IPS-18c (cell line): ENCODE results near the gene MOB3B.

Experiments used
- H3K4me3 ChIP-seq: 2 replicates; pipeline ENCODE4 v1.7.0; 2013; ENCODE audit warnings: low read depth, mild to moderate bottlenecking, low read length, moderate library complexity; ENCODE audit not compliant: insufficient read depth
- H3K9me3 ChIP-seq: one replicate; pipeline ENCODE4 v1.6.1; 2013; ENCODE audit warnings: mild to moderate bottlenecking, low read length, moderate library complexity; ENCODE audit not compliant: control insufficient read depth, insufficient read depth

The MOB3B gene

GRCh38 chr9:27379311-27380251 is 150.0 kb downstream of the MOB3B start:
- Histone ChIP-seq H3K9me3 (no peaks in the 10 kb centered on the region), H3K4me3 (no peak overlapping the region)

- Histone ChIP-seq H3K4me3 (no peak overlapping the region), H3K9me3 (no peaks in the 10 kb centered on the region)
These were observed 151.7 kb downstream of the MOB3B start for GRCh38 chr9:27377811-27378456.

- H3K9me3 ChIP-seq, result no peaks in the 10 kb centered on the region
- no peak overlapping the region for H3K4me3 ChIP-seq
These were observed 152.3 kb downstream of the MOB3B start for GRCh38 chr9:27377147-27377807.

GRCh38 chr9:27373851-27374250 is 155.8 kb downstream of the MOB3B start:
- no peaks in the 10 kb centered on the region for H3K9me3 ChIP-seq
- no peak overlapping the region for H3K4me3 ChIP-seq

- Histone ChIP-seq H3K9me3 (no peaks in the 10 kb centered on the region), H3K4me3 (no peak overlapping the region)
These were observed 157.0 kb downstream of the MOB3B start for GRCh38 chr9:27372615-27373014.

- no peaks in the 10 kb centered on the region for H3K9me3 ChIP-seq
- no peak overlapping the region for H3K4me3 ChIP-seq
These were observed 158.2 kb downstream of the MOB3B start for GRCh38 chr9:27371382-27371781.

GRCh38 chr9:27369591-27369990 is 160.0 kb downstream of the MOB3B start:
- no peak overlapping the region for H3K4me3 ChIP-seq
- no peaks in the 10 kb centered on the region for H3K9me3 ChIP-seq

GRCh38 chr9:27368316-27368985 is 161.2 kb downstream of the MOB3B start:
- no peak overlapping the region for H3K4me3 ChIP-seq
- H3K9me3 ChIP-seq, result no peaks in the 10 kb centered on the region

- no peaks in the 10 kb centered on the region for H3K9me3 ChIP-seq
- H3K4me3 ChIP-seq, result no peak overlapping the region
These were observed 161.7 kb downstream of the MOB3B start for GRCh38 chr9:27367921-27368315.

- no peaks in the 10 kb centered on the region for H3K9me3 ChIP-seq
- H3K4me3 ChIP-seq, result no peak overlapping the region
These were observed 162.3 kb downstream of the MOB3B start for GRCh38 chr9:27367175-27367798.

GRCh38 chr9:27365707-27366376 is 163.8 kb downstream of the MOB3B start:
- no peak overlapping the region for H3K4me3 ChIP-seq
- no peaks in the 10 kb centered on the region for H3K9me3 ChIP-seq

GRCh38 chr9:27362447-27363210 is 167.0 kb downstream of the MOB3B start:
- Histone ChIP-seq H3K9me3 (no peaks in the 10 kb centered on the region), H3K4me3 (no peak overlapping the region)

- no peak overlapping the region for H3K4me3 ChIP-seq
- no peaks in the 10 kb centered on the region for H3K9me3 ChIP-seq
These were observed 168.1 kb downstream of the MOB3B start for GRCh38 chr9:27361492-27361891.

GRCh38 chr9:27359763-27360162 is 169.9 kb downstream of the MOB3B start:
- no peak overlapping the region for H3K4me3 ChIP-seq
- no peaks in the 10 kb centered on the region for H3K9me3 ChIP-seq

- no peaks in the 10 kb centered on the region for H3K9me3 ChIP-seq
- H3K4me3 ChIP-seq, result no peak overlapping the region
These were observed 171.6 kb downstream of the MOB3B start for GRCh38 chr9:27358007-27358406.

- no peak overlapping the region for H3K4me3 ChIP-seq
- H3K9me3 ChIP-seq, result no peaks in the 10 kb centered on the region
These were observed 173.2 kb downstream of the MOB3B start for GRCh38 chr9:27356446-27356845.
